BLaER1 treated with 17β-estradiol and CSF1 and Interleukin-3, amounts not matched to agents 10 nM and 100 nM (cell line): ENCODE results near the gene MAS1.

Experiments used
- H3K27ac ChIP-seq, 11 experiments: shearing (Covaris generic); formaldehyde crosslinking; 2 replicates each; pipeline ENCODE4 v1.8.1; 2022
- H3K27me3 ChIP-seq, 11 experiments: shearing (Covaris generic); formaldehyde crosslinking; 2 replicates each; pipeline ENCODE4 v1.8.1; 2022
- H3K36me3 ChIP-seq, 11 experiments: shearing (Covaris generic); formaldehyde crosslinking; 2 replicates each; pipeline ENCODE4 v1.8.1; 2022
- H3K4me1 ChIP-seq, 10 experiments: shearing (Covaris generic); formaldehyde crosslinking; 2 replicates each; pipeline ENCODE4 v1.8.1; 2022
- H3K4me2 ChIP-seq, 11 experiments: shearing (Covaris generic); formaldehyde crosslinking; 2 replicates each; pipeline ENCODE4 v1.8.1; 2022
- H3K4me3 ChIP-seq, 10 experiments: shearing (Covaris generic); formaldehyde crosslinking; 2 replicates each; pipeline ENCODE4 v1.8.1; 2022
- H3K9ac ChIP-seq, 11 experiments: shearing (Covaris generic); formaldehyde crosslinking; 2 replicates each; pipeline ENCODE4 v1.8.1; 2022
- H3K9me3 ChIP-seq, 11 experiments: shearing (Covaris generic); formaldehyde crosslinking; replicated peaks in 1 of 11; 2 replicates each; pipeline ENCODE4 v1.8.1; 2022
- H4K20me1 ChIP-seq, 11 experiments: shearing (Covaris generic); formaldehyde crosslinking; 2 replicates each; pipeline ENCODE4 v1.8.1; 2022
- Cebpa-rat ChIP-seq, 11 experiments: shearing (Covaris generic); IDR thresholded peaks; 2 replicates each; pipeline ENCODE4 v1.8.1; 2022

The MAS1 gene

DNA sequence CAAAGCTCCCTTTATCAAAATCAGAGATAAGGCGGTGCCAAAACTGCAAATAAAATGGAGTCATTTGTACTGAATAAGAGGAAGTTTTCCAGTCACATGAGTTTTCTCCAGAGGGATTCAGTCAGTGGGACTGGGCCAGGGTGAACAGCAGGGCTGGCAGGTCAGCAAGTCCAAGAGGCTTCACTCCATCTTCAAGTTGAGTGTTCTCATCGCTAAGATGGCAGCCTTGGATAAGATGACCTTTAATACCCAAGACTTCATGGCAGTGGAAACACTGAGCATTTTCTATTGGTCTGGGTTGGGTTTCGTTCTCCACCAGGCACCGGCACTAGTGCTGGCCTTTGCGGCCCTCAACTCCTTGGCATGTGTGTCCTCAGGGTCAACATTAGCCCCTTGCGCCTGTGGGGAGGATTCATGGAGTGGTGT is 48.8 kb downstream of the MAS1 start:
- no peaks in the 10 kb centered on the region; a peak in 1 of 20 replicates for H3K4me1 ChIP-seq
- no peak overlapping the region for H3K27ac ChIP-seq
- TF ChIP-seq Cebpa-rat (IDR thresholded peaks at IDR 0.05): no peak
- H3K9me3 ChIP-seq: peaks cover 12 to 30% (median 21%) of the 10 kb centered on the region in 11 experiments
- no peak overlapping the region for H3K4me2 ChIP-seq
- no peaks in the 10 kb centered on the region for H3K27me3 ChIP-seq
- H3K4me3 ChIP-seq: no peak overlapping the region
- H3K9ac ChIP-seq: no peak overlapping the region
- 0 out of 22 replicates have a peak, but pooled peaks cover 0 to 4% (median 0%) of the 10 kb centered on the region in 11 experiments for H3K36me3 ChIP-seq
- H4K20me1 ChIP-seq: no peaks in the 10 kb centered on the region
